ENCODE results near the gene AOPEP.

The AOPEP gene

GRCh38 chr9:94817291-94818177 lies 91.0 kb downstream of the AOPEP start:
- H3K4me1 ChIP-seq: peaks cover 10% of the 10 kb centered on the region

GRCh38 chr9:94818178-94818541 lies 91.7 kb downstream of the AOPEP start:
- Histone ChIP-seq H3K79me2 (no peaks in the 10 kb centered on the region), H3K4me2 (ENCODE audit: low read length) (no peak overlapping the region), H3K4me1 (peaks cover 12% of the 10 kb centered on the region), H3K4me3 (ENCODE audit: low read depth, low read length) (no peak overlapping the region), H3K9me3 (ENCODE audit: control insufficient read depth, low read length) (no peaks in the 10 kb centered on the region), H3K27me3 (ENCODE audit: control insufficient read depth, insufficient read depth, low read length) (no peaks in the 10 kb centered on the region), H3K36me3 (ENCODE audit: control insufficient read depth, insufficient read depth, low read length) (no peaks in the 10 kb centered on the region), H2AFZ (no peak overlapping the region), H3K27ac (peak overlapping the region; percentile 87), H3K9ac (no peak overlapping the region)
- TF ChIP-seq, protein P1, sequence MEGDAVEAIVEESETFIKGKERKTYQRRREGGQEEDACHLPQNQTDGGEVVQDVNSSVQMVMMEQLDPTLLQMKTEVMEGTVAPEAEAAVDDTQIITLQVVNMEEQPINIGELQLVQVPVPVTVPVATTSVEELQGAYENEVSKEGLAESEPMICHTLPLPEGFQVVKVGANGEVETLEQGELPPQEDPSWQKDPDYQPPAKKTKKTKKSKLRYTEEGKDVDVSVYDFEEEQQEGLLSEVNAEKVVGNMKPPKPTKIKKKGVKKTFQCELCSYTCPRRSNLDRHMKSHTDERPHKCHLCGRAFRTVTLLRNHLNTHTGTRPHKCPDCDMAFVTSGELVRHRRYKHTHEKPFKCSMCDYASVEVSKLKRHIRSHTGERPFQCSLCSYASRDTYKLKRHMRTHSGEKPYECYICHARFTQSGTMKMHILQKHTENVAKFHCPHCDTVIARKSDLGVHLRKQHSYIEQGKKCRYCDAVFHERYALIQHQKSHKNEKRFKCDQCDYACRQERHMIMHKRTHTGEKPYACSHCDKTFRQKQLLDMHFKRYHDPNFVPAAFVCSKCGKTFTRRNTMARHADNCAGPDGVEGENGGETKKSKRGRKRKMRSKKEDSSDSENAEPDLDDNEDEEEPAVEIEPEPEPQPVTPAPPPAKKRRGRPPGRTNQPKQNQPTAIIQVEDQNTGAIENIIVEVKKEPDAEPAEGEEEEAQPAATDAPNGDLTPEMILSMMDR (IDR thresholded peaks at IDR 0.05): no peak

More at GRCh38 chr9:94817291-94818177, 91.0 kb downstream of the AOPEP start:
- H3K4me3 ChIP-seq (ENCODE audit: low read depth, low read length): no peak overlapping the region
- H3K79me2 ChIP-seq: no peaks in the 10 kb centered on the region
- H3K36me3 ChIP-seq (ENCODE audit: control insufficient read depth, insufficient read depth, low read length): no peaks in the 10 kb centered on the region
- TF ChIP-seq, protein P1 (IDR thresholded peaks at IDR 0.05): no peak
- no peak overlapping the region for H3K9ac ChIP-seq
- H3K4me2 ChIP-seq (ENCODE audit: low read length): no peak overlapping the region
- no peaks in the 10 kb centered on the region for H3K27me3 ChIP-seq (ENCODE audit: control insufficient read depth, insufficient read depth, low read length)
- no peaks in the 10 kb centered on the region for H3K9me3 ChIP-seq (ENCODE audit: control insufficient read depth, low read length)
- no peak overlapping the region for H3K27ac ChIP-seq
- no peak overlapping the region for H2AFZ ChIP-seq

DNA sequence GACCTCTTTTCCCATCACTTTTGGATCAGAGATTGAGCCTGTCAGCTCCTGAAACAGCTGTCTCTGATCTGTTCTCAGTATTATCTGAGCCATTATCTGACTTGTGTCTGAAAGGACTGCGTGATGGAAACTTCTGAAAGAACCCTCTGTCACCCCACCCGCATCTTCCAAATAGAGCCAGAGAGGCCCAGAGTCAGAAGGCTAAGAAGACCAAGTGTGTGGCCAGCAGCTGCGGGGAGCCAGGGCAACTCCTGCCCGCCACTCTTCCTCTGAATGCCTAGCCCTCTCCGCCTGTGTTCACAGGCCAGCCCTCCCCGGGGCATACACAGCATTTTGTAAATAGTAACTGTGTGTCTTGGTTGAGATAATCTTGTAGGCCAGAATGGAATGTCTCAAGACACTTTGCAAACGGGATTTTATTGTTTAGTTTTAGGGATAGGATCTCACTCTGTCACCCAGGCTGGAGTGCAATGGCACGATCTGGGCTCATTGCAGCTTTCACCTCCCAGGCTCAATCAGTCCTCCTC lies 92.7 kb downstream of the AOPEP start:
- Histone ChIP-seq H3K4me2 (ENCODE audit: low read length) (peak overlapping the region; percentile 15), H3K9ac (no peak overlapping the region), H3K79me2 (no peaks in the 10 kb centered on the region), H3K4me1 (peaks cover 14% of the 10 kb centered on the region), H3K9me3 (ENCODE audit: control insufficient read depth, low read length) (no peaks in the 10 kb centered on the region), H3K36me3 (ENCODE audit: control insufficient read depth, insufficient read depth, low read length) (no peaks in the 10 kb centered on the region), H3K27me3 (ENCODE audit: control insufficient read depth, insufficient read depth, low read length) (no peaks in the 10 kb centered on the region), H3K4me3 (ENCODE audit: low read depth, low read length) (no peak overlapping the region), H2AFZ (peak overlapping the region; percentile 80), H3K27ac (peak overlapping the region; percentile 87)
- TF ChIP-seq, protein P1 (IDR thresholded peaks at IDR 0.05): no peak

- Histone ChIP-seq H2AFZ (no peak overlapping the region), H3K27ac (peak overlapping the region; percentile 29), H3K27me3 (ENCODE audit: control insufficient read depth, insufficient read depth, low read length) (no peaks in the 10 kb centered on the region), H3K9ac (no peak overlapping the region), H3K9me3 (ENCODE audit: control insufficient read depth, low read length) (no peaks in the 10 kb centered on the region), H3K36me3 (ENCODE audit: control insufficient read depth, insufficient read depth, low read length) (no peaks in the 10 kb centered on the region), H3K4me1 (peaks cover 17% of the 10 kb centered on the region), H3K4me2 (ENCODE audit: low read length) (no peak overlapping the region), H3K4me3 (ENCODE audit: low read depth, low read length) (no peak overlapping the region), H3K79me2 (no peaks in the 10 kb centered on the region)
- TF ChIP-seq, protein P1 (IDR thresholded peaks at IDR 0.05): no peak
Measured at GRCh38 chr9:94821098-94821887, 94.8 kb downstream of the AOPEP start.
